K562 (cell line): ENCODE data around the gene NDOR1. TPM values are rescaled to one million over a fixed set of nuclear protein-coding genes. Genes with fewer than 3 reads are reported as not detected.

Source experiments
- ILF3 ChIP-seq: fragments of 450-650 bp; IDR thresholded peaks from 2 replicates; pipeline ENCODE4 v1.6.1; 2018; ENCODE audit warnings: antibody characterized with exemption, mild to moderate bottlenecking, moderate library complexity, borderline replicate concordance
- IRF2 ChIP-seq: sonication (generic); formaldehyde crosslinking; IDR thresholded peaks from 2 replicates; pipeline ENCODE4 v1.8.1; 2022; ENCODE audit warnings: mild to moderate bottlenecking, missing genetic modification reagents
- LCOR ChIP-seq: sonication (generic); formaldehyde crosslinking; IDR thresholded peaks from 2 replicates; pipeline ENCODE4 v1.8.0; 2022; ENCODE audit warnings: mild to moderate bottlenecking, missing genetic modification reagents
- NCOA1 ChIP-seq: fragments of 450-650 bp; IDR thresholded peaks from 2 replicates; pipeline ENCODE4 v1.6.1; 2016; ENCODE audit warnings: low read depth
- OTX1 ChIP-seq: fragments of 450-650 bp; formaldehyde crosslinking; IDR thresholded peaks from 2 replicates; pipeline ENCODE4 v1.4.0; 2022; ENCODE audit warnings: mild to moderate bottlenecking
- SMAD4 ChIP-seq: fragments of 250-450 bp; sonication (Bioruptor Pico); conservative IDR thresholded peaks from 2 replicates; pipeline ENCODE4 v1.8.0; 2021; ENCODE audit warnings: inconsistent platforms, mild to moderate bottlenecking, moderate library complexity
- TEAD4 ChIP-seq, 2 experiments: sonication (generic) in 1 of 2; formaldehyde crosslinking in 1 of 2; IDR thresholded peaks; 2 replicates each; pipeline versions ENCODE4 v1.6.1 to v1.8.0; 2012 to 2022; ENCODE audit warnings: borderline replicate concordance in 1 of 2, inconsistent platforms in 1 of 2, low read length in 1 of 2, mild to moderate bottlenecking in 1 of 2, missing genetic modification reagents in 1 of 2
- ZNF280B ChIP-seq: fragments of 250-450 bp; sonication (Bioruptor Pico); IDR thresholded peaks from 2 replicates; pipeline ENCODE4 v1.5.1; 2021; ENCODE audit warnings: mild to moderate bottlenecking
- ZNF324 ChIP-seq: fragments of 250-450 bp; sonication (Bioruptor Pico); IDR thresholded peaks from 2 replicates; pipeline ENCODE4 v1.4.0; 2020; ENCODE audit warnings: mild to moderate bottlenecking
- ZNF668 ChIP-seq: fragments of 250-450 bp; sonication (Bioruptor Pico); IDR thresholded peaks from 2 replicates; pipeline ENCODE4 v1.8.0; 2022; ENCODE audit warnings: mild to moderate bottlenecking, inconsistent platforms
- polyA plus RNA-seq, 8 experiments: library from polyadenylated mRNA; depleted of rRNA in 4 of 8; stranded (reverse) in 5 of 8; unstranded in 3 of 8; fragments of >200 nt; fragmentation: Nextera tagmentation in 2 of 8; fragmentation: Illumina TruSeq in 1 of 8; extraction: Ambion mirVana in 2 of 8; extraction: Trizol in 1 of 8; gene quantifications; 2 replicates each; pipeline versions ENCODE4 v1.2.1 to v1.2.3, GENCODE V29; 2011 to 2014; ENCODE audit warnings: inconsistent platforms in 1 of 8, missing spikeins in 1 of 8
- total RNA-seq, 7 experiments: library from RNA; depleted of rRNA in 6 of 7; stranded (reverse); fragments of >200 nt in 6 of 7; fragmentation: Illumina TruSeq in 2 of 7; extraction: Trizol in 2 of 7; gene quantifications; 2 replicates each; pipeline versions ENCODE4 v1.2.1 to v1.2.3, GENCODE V29; 2011 to 2021; ENCODE audit warnings: low replicate concordance in 1 of 7
- TF ChIP-seq, protein P1 (sequence below), 3 experiments: IDR thresholded peaks in 2 of 3; conservative IDR thresholded peaks in 1 of 3; 2 replicates each; pipeline ENCODE4 v1.5.1; 2011 to 2012; ENCODE audit warnings: low read length in 3 of 3, mild to moderate bottlenecking in 3 of 3, control low read depth in 2 of 3, improper control_type of control experiment in 1 of 3, inconsistent platforms in 1 of 3, low read depth in 1 of 3, mixed read lengths in 1 of 3, moderate library complexity in 1 of 3; ENCODE audit not compliant: insufficient read depth in 2 of 3
- TF ChIP-seq, protein P2 (sequence below): sonication (generic); formaldehyde crosslinking; IDR thresholded peaks from 2 replicates; pipeline ENCODE4 v1.8.0; 2023; ENCODE audit warnings: missing genetic modification reagents, mild to moderate bottlenecking, borderline replicate concordance
- TF ChIP-seq, protein P3 (sequence below), 2 experiments: IDR thresholded peaks in 1 of 2; conservative IDR thresholded peaks in 1 of 2; 2 replicates each; pipeline ENCODE4 v1.6.1; 2016; ENCODE audit warnings: low read depth in 2 of 2, mild to moderate bottlenecking in 1 of 2, missing compliant biosample characterization in 1 of 2, missing genetic modification characterization in 1 of 2, moderate library complexity in 1 of 2

The NDOR1 gene
- total and polyA plus RNA-seq, 9 of the 15 experiments (the other 6 are each of a cell fraction or from before 2014, with no cell fraction given) = 0.06 to 36.9 (median 6.9) TPM

GRCh38 chr9:137223078-137223970, 17.8 kb downstream of the NDOR1 start (continued):
- TF ChIP-seq NCOA1 = peak; percentile 84; the same call in 1 of the 2 replicates
- TF ChIP-seq, protein P1, sequence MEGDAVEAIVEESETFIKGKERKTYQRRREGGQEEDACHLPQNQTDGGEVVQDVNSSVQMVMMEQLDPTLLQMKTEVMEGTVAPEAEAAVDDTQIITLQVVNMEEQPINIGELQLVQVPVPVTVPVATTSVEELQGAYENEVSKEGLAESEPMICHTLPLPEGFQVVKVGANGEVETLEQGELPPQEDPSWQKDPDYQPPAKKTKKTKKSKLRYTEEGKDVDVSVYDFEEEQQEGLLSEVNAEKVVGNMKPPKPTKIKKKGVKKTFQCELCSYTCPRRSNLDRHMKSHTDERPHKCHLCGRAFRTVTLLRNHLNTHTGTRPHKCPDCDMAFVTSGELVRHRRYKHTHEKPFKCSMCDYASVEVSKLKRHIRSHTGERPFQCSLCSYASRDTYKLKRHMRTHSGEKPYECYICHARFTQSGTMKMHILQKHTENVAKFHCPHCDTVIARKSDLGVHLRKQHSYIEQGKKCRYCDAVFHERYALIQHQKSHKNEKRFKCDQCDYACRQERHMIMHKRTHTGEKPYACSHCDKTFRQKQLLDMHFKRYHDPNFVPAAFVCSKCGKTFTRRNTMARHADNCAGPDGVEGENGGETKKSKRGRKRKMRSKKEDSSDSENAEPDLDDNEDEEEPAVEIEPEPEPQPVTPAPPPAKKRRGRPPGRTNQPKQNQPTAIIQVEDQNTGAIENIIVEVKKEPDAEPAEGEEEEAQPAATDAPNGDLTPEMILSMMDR (IDR thresholded peaks at IDR 0.05 in 2 of 3, conservative IDR thresholded peaks at IDR 0.05 in 1 of 3; ENCODE audit: insufficient read depth in 2 of 3, low read depth in 1 of 3, low read length in 3 of 3) = no peak
- no peak for TF ChIP-seq ZNF324 (CRISPR knock-in tag)
- no peak for TF ChIP-seq ZNF280B (CRISPR knock-in tag)
- TF ChIP-seq LCOR = peak; percentile 47; the same call in 1 of the 2 replicates
- TF ChIP-seq, protein P2, sequence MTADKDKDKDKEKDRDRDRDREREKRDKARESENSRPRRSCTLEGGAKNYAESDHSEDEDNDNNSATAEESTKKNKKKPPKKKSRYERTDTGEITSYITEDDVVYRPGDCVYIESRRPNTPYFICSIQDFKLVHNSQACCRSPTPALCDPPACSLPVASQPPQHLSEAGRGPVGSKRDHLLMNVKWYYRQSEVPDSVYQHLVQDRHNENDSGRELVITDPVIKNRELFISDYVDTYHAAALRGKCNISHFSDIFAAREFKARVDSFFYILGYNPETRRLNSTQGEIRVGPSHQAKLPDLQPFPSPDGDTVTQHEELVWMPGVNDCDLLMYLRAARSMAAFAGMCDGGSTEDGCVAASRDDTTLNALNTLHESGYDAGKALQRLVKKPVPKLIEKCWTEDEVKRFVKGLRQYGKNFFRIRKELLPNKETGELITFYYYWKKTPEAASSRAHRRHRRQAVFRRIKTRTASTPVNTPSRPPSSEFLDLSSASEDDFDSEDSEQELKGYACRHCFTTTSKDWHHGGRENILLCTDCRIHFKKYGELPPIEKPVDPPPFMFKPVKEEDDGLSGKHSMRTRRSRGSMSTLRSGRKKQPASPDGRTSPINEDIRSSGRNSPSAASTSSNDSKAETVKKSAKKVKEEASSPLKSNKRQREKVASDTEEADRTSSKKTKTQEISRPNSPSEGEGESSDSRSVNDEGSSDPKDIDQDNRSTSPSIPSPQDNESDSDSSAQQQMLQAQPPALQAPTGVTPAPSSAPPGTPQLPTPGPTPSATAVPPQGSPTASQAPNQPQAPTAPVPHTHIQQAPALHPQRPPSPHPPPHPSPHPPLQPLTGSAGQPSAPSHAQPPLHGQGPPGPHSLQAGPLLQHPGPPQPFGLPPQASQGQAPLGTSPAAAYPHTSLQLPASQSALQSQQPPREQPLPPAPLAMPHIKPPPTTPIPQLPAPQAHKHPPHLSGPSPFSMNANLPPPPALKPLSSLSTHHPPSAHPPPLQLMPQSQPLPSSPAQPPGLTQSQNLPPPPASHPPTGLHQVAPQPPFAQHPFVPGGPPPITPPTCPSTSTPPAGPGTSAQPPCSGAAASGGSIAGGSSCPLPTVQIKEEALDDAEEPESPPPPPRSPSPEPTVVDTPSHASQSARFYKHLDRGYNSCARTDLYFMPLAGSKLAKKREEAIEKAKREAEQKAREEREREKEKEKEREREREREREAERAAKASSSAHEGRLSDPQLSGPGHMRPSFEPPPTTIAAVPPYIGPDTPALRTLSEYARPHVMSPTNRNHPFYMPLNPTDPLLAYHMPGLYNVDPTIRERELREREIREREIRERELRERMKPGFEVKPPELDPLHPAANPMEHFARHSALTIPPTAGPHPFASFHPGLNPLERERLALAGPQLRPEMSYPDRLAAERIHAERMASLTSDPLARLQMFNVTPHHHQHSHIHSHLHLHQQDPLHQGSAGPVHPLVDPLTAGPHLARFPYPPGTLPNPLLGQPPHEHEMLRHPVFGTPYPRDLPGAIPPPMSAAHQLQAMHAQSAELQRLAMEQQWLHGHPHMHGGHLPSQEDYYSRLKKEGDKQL = no peak
- TF ChIP-seq, protein P3, sequence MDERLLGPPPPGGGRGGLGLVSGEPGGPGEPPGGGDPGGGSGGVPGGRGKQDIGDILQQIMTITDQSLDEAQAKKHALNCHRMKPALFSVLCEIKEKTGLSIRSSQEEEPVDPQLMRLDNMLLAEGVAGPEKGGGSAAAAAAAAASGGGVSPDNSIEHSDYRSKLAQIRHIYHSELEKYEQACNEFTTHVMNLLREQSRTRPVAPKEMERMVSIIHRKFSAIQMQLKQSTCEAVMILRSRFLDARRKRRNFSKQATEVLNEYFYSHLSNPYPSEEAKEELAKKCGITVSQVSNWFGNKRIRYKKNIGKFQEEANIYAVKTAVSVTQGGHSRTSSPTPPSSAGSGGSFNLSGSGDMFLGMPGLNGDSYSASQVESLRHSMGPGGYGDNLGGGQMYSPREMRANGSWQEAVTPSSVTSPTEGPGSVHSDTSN (CRISPR knock-in tag; IDR thresholded peaks at IDR 0.05; ENCODE audit: low read depth) = no peak
- TF ChIP-seq, protein P3 (tag; conservative IDR thresholded peaks at IDR 0.05; ENCODE audit: low read depth) = peak; percentile 74
- TF ChIP-seq OTX1 (CRISPR knock-in tag) = no peak
- TF ChIP-seq TEAD4 (IDR thresholded peaks at IDR 0.05; ENCODE audit: low read length) = peak; percentile 36; the same call in 1 of the 2 replicates
- no peak for TF ChIP-seq TEAD4 (CRISPR knock-in tag; IDR thresholded peaks at IDR 0.05; ENCODE audit: borderline replicate concordance)
- TF ChIP-seq ILF3 = no peak
- no peak for TF ChIP-seq IRF2 (CRISPR knock-in tag)
- TF ChIP-seq SMAD4 (CRISPR knock-in tag) = no peak; the same call in 1 of the 2 replicates
- TF ChIP-seq ZNF668 (CRISPR knock-in tag) = no peak
